ENCODE results near the gene NTN4. TPM values are rescaled to one million over a fixed set of nuclear protein-coding genes. Genes with fewer than 3 reads are reported as not detected.

Gene NTN4
- total RNA-seq, 4 donors from 2014 or later: 4.0 to 10.0 (median 5.7) TPM

- ATAC-seq (no peak), DNase-seq (no peak)
- Histone ChIP-seq H3K36me3 (no peaks in the 10 kb centered on the region), H3K9me3 (no peaks in the 10 kb centered on the region), H3K4me3 (no peak overlapping the region), H3K4me1 (no peaks in the 10 kb centered on the region), H3K27me3 (no peaks in the 10 kb centered on the region), H3K27ac (no peak overlapping the region)
- in situ Hi-C loops (cut with MboI; ENCODE audit: low sequenced_read_pairs in 4 of 4) (no loop called here), intact Hi-C loops (cut with DNase I; ENCODE audit: low total_unique reads) (no loop called here)
- TF ChIP-seq POLR2A (IDR thresholded peaks at IDR 0.05) (no peak), CTCF (IDR thresholded peaks at IDR 0.05 in 4 of 5, conservative IDR thresholded peaks at IDR 0.05 in 1 of 5) (no peak)
These were observed 174.8 kb downstream of the NTN4 start for GRCh38 chr12:95615749-95616148.

GRCh38 chr12:95614390-95614982 is 176.1 kb downstream of the NTN4 start:
- TF ChIP-seq CTCF (IDR thresholded peaks at IDR 0.05 in 4 of 5, conservative IDR thresholded peaks at IDR 0.05 in 1 of 5) (no peak), POLR2A (IDR thresholded peaks at IDR 0.05) (no peak)
- no peaks in the 10 kb centered on the region for H3K27me3 ChIP-seq
- ATAC-seq (no peak), DNase-seq (no peak)
- no peaks in the 10 kb centered on the region for H3K4me1 ChIP-seq
- intact Hi-C loops (cut with DNase I; ENCODE audit: low total_unique reads): no loop called here
- no peaks in the 10 kb centered on the region for H3K9me3 ChIP-seq
- in situ Hi-C loops (cut with MboI; ENCODE audit: low sequenced_read_pairs in 4 of 4): no loop called here
- H3K36me3 ChIP-seq: no peaks in the 10 kb centered on the region
- H3K27ac ChIP-seq: no peak overlapping the region
- no peak overlapping the region for H3K4me3 ChIP-seq

- no peak for ATAC-seq
- Histone ChIP-seq H3K36me3 (no peaks in the 10 kb centered on the region), H3K27ac (no peak overlapping the region), H3K4me3 (no peak overlapping the region), H3K4me1 (no peaks in the 10 kb centered on the region), H3K9me3 (no peaks in the 10 kb centered on the region), H3K27me3 (no peaks in the 10 kb centered on the region)
- intact Hi-C loops (cut with DNase I; ENCODE audit: low total_unique reads) (no loop called here), in situ Hi-C loops (cut with MboI; ENCODE audit: low sequenced_read_pairs in 4 of 4) (no loop called here)
- TF ChIP-seq POLR2A (IDR thresholded peaks at IDR 0.05) (no peak), CTCF (IDR thresholded peaks at IDR 0.05 in 4 of 5, conservative IDR thresholded peaks at IDR 0.05 in 1 of 5) (no peak)
- no peak for DNase-seq
These were observed 177.5 kb downstream of the NTN4 start for GRCh38 chr12:95613021-95613420.

GRCh38 chr12:95611676-95612309 is 178.8 kb downstream of the NTN4 start:
- H3K9me3 ChIP-seq: no peaks in the 10 kb centered on the region
- no peak for TF ChIP-seq POLR2A (IDR thresholded peaks at IDR 0.05)
- TF ChIP-seq CTCF (IDR thresholded peaks at IDR 0.05 in 4 of 5, conservative IDR thresholded peaks at IDR 0.05 in 1 of 5): no peak
- H3K4me3 ChIP-seq: no peak overlapping the region
- H3K27me3 ChIP-seq: no peaks in the 10 kb centered on the region
- DNase-seq (no peak), ATAC-seq (no peak)
- H3K27ac ChIP-seq: no peak overlapping the region
- no peaks in the 10 kb centered on the region for H3K4me1 ChIP-seq
- intact Hi-C loops (cut with DNase I; ENCODE audit: low total_unique reads): no loop called here
- in situ Hi-C loops (cut with MboI; ENCODE audit: low sequenced_read_pairs in 4 of 4): no loop called here
- no peaks in the 10 kb centered on the region for H3K36me3 ChIP-seq
